Ishikawa (cell line): Measurements from ENCODE around the gene RASSF5.

Experiments
- CEBPB ChIP-seq: IDR thresholded peaks from 2 replicates; pipeline ENCODE4 v1.6.1; 2012
- EGR1 ChIP-seq: IDR thresholded peaks from 2 replicates; pipeline ENCODE4 v1.6.1; 2012
- EP300 ChIP-seq: IDR thresholded peaks from 2 replicates; pipeline ENCODE4 v1.6.1; 2012; ENCODE audit warnings: borderline replicate concordance
- NFIC ChIP-seq: IDR thresholded peaks from 2 replicates; pipeline ENCODE4 v1.6.1; 2012
- TAF1 ChIP-seq: IDR thresholded peaks from 2 replicates; pipeline ENCODE4 v1.6.1; 2012; ENCODE audit warnings: low read depth, mild to moderate bottlenecking
- TCF12 ChIP-seq: IDR thresholded peaks from 2 replicates; pipeline ENCODE4 v1.6.1; 2012; ENCODE audit warnings: low read depth
- TEAD4 ChIP-seq: IDR thresholded peaks from 2 replicates; pipeline ENCODE4 v1.6.1; 2012
- YY1 ChIP-seq: IDR thresholded peaks from 2 replicates; pipeline ENCODE4 v1.6.1; 2012; ENCODE audit warnings: low read depth
- TF ChIP-seq, protein P1 (sequence below): IDR thresholded peaks from 2 replicates; pipeline ENCODE4 v1.6.1; 2012
- TF ChIP-seq, protein P2 (sequence below): IDR thresholded peaks from 2 replicates; pipeline ENCODE4 v1.6.1; 2012

DNA sequence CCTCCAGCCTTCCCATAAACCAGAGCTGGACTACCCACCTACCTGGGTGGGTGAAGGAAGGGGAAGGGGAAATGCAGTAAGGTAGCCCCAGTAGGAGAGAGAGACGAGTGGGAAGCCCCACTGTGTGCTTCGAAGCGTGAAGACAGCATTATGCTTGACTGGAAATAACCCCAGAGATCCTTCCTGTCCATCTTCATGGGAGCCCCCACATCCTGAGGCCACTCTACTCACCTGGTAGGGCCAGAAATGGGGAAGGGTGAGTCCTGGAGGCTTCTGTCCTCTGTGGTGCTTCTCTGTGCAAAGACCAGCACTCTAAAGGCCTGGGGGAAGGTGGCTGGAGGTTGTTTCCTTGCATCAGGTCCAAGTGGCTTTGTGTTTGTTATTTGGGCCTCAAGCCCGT, 10.0 kb upstream of the RASSF5 start:
- TF ChIP-seq CEBPB: no peak
- no peak for TF ChIP-seq YY1
- TF ChIP-seq EGR1: no peak
- TF ChIP-seq TCF12: no peak
- TF ChIP-seq, protein P1, sequence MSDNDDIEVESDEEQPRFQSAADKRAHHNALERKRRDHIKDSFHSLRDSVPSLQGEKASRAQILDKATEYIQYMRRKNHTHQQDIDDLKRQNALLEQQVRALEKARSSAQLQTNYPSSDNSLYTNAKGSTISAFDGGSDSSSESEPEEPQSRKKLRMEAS: no peak
- no peak for TF ChIP-seq TEAD4
- no peak for TF ChIP-seq EP300
- TF ChIP-seq TAF1: no peak
- TF ChIP-seq, protein P2, sequence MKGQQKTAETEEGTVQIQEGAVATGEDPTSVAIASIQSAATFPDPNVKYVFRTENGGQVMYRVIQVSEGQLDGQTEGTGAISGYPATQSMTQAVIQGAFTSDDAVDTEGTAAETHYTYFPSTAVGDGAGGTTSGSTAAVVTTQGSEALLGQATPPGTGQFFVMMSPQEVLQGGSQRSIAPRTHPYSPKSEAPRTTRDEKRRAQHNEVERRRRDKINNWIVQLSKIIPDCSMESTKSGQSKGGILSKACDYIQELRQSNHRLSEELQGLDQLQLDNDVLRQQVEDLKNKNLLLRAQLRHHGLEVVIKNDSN: no peak
- no peak for TF ChIP-seq NFIC
